ENCODE results near the gene RLN2. TPM values are rescaled to one million over a fixed set of nuclear protein-coding genes. Genes with fewer than 3 reads are reported as not detected.

RLN2 gene
- total RNA-seq, 1 donor from 2014 or later, result not detected

DNA sequence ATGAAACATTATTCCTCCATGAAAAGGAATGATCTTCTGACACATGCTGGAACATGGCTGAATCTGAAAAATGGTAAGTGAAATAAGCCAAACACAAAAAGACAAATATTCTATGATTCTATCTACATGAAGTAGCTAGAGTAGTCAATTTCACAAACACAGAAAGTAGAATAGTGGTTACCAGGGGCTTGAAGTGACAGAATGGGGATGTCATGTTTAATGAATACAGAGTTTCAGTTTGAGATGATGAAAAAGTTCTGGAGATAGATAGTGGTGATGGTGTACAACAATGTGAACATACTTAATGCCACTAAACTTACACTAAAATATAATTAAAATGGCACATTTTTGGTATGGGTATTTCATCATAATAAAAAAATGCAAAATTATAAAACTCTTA, 18.3 kb downstream of the RLN2 start:
- Mint-ChIP-seq H3K4me3 (ENCODE audit: unreplicated experiment) (no peak overlapping the region), H3K36me3 (ENCODE audit: unreplicated experiment) (no peaks in the 10 kb centered on the region), H3K27ac (ENCODE audit: unreplicated experiment) (no peak overlapping the region), H3K4me1 (ENCODE audit: unreplicated experiment) (no peaks in the 10 kb centered on the region), H3K9me3 (ENCODE audit: unreplicated experiment) (peaks cover 3% of the 10 kb centered on the region), H3K27me3 (ENCODE audit: unreplicated experiment) (peaks cover 38% of the 10 kb centered on the region)
- TF ChIP-seq, protein P1, sequence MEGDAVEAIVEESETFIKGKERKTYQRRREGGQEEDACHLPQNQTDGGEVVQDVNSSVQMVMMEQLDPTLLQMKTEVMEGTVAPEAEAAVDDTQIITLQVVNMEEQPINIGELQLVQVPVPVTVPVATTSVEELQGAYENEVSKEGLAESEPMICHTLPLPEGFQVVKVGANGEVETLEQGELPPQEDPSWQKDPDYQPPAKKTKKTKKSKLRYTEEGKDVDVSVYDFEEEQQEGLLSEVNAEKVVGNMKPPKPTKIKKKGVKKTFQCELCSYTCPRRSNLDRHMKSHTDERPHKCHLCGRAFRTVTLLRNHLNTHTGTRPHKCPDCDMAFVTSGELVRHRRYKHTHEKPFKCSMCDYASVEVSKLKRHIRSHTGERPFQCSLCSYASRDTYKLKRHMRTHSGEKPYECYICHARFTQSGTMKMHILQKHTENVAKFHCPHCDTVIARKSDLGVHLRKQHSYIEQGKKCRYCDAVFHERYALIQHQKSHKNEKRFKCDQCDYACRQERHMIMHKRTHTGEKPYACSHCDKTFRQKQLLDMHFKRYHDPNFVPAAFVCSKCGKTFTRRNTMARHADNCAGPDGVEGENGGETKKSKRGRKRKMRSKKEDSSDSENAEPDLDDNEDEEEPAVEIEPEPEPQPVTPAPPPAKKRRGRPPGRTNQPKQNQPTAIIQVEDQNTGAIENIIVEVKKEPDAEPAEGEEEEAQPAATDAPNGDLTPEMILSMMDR (IDR thresholded peaks at IDR 0.05), result no peak
- DNase-seq (ENCODE audit: extremely low spot score, unreplicated experiment), result no peak

DNA sequence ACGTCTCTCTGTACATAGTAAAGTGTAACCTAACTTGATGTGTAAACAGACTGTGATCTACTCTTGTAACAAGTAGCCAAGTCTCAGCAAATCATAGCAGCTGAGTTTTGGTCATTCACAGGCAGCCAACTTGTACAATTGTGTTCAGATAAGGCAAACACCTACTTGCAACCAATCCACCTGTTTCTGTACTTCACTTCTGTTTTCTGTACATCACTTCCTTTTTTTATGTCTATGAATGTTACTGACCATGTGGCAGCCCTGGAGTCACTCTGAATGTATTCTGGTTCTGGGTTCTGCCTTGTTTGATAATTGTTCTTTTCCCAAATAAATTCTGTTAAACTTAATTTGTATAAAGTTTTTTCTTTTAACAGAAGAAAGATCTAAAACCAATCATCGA, 26.0 kb downstream of the RLN2 start:
- Mint-ChIP-seq H3K4me3 (ENCODE audit: unreplicated experiment) (no peak overlapping the region), H3K27ac (ENCODE audit: unreplicated experiment) (no peak overlapping the region), H3K36me3 (ENCODE audit: unreplicated experiment) (no peaks in the 10 kb centered on the region), H3K9me3 (ENCODE audit: unreplicated experiment) (peaks cover 6% of the 10 kb centered on the region), H3K27me3 (ENCODE audit: unreplicated experiment) (peaks cover 6% of the 10 kb centered on the region), H3K4me1 (ENCODE audit: unreplicated experiment) (no peaks in the 10 kb centered on the region)
- no peak for DNase-seq (ENCODE audit: extremely low spot score, unreplicated experiment)
- TF ChIP-seq, protein P1 (IDR thresholded peaks at IDR 0.05), result no peak

DNA sequence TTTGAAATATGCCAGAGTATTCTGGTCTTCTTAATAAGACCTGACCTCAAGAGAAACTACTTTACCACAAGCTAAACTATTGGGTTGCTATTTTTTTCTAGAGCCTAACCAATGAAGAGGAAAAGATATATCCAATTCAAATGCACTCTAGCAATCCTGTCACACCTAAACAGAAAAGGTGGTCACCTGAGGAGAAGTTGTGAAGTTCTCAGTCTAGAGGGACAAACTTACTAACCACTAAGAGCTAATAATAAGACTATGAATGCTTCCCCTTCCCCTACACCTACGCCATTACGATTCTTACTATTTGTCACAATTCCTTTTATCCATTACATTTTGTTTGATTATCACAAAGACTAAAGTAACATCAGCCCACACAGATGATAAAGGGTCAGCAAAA, 29.7 kb downstream of the RLN2 start:
- H3K36me3 Mint-ChIP-seq (ENCODE audit: unreplicated experiment), result no peaks in the 10 kb centered on the region
- TF ChIP-seq, protein P1 (IDR thresholded peaks at IDR 0.05), result no peak
- peaks cover 6% of the 10 kb centered on the region for H3K9me3 Mint-ChIP-seq (ENCODE audit: unreplicated experiment)
- no peak for DNase-seq (ENCODE audit: extremely low spot score, unreplicated experiment)
- H3K4me3 Mint-ChIP-seq (ENCODE audit: unreplicated experiment), result no peak overlapping the region
- H3K27me3 Mint-ChIP-seq (ENCODE audit: unreplicated experiment), result no peaks in the 10 kb centered on the region
- no peaks in the 10 kb centered on the region for H3K4me1 Mint-ChIP-seq (ENCODE audit: unreplicated experiment)
- no peak overlapping the region for H3K27ac Mint-ChIP-seq (ENCODE audit: unreplicated experiment)

DNA sequence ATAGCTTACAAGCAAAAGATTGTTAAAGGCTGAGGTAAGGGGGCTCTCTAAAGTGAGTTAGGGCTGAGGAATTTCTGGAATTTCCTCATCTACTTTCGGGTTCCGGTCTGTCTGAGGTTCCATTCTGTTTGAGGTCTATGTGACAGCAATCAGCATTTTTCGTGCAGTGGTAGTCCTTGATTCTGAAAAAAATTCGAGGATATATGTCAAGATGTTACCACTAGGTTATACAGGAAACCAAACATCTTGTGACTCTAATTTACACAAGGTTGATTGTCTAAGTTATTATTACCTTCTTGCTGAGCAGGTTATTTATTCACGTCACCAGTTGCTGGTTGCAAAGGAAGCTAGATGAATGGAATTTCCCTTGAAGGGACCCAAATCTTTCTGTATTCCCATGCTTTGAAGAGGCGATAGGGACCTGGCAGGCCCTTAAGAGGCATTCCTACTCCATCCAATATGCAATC, 35.2 kb downstream of the RLN2 start:
- no peaks in the 10 kb centered on the region for H3K27me3 Mint-ChIP-seq (ENCODE audit: unreplicated experiment)
- H3K27ac Mint-ChIP-seq (ENCODE audit: unreplicated experiment), result peak overlapping the region; percentile 40
- peaks cover 10% of the 10 kb centered on the region for H3K4me1 Mint-ChIP-seq (ENCODE audit: unreplicated experiment)
- H3K36me3 Mint-ChIP-seq (ENCODE audit: unreplicated experiment), result no peaks in the 10 kb centered on the region
- H3K4me3 Mint-ChIP-seq (ENCODE audit: unreplicated experiment), result no peak overlapping the region
- TF ChIP-seq, protein P1 (IDR thresholded peaks at IDR 0.05), result no peak
- DNase-seq (ENCODE audit: extremely low spot score, unreplicated experiment), result no peak
- H3K9me3 Mint-ChIP-seq (ENCODE audit: unreplicated experiment), result no peaks in the 10 kb centered on the region

DNA sequence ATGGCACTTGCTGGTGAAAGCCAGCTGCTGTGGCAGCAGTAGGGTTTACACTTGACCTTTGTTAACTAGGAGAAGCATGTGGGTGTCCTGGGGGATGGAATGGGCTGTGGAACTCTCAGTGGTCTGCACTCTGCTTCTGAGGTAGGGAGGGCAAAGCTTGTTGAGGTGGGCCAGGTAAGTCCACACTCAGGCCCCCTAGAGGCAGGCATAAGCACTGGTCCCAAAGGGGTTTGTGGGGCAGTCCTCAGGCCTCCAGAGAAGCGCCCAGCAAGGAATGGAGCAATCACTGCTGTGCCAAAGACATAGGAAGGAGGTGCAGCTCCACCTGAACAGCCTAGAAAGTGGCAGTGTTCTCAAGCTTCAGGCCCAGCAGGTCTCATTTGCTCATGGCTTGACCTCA, 38.6 kb downstream of the RLN2 start:
- Mint-ChIP-seq H3K4me1 (ENCODE audit: unreplicated experiment) (peaks cover 13% of the 10 kb centered on the region), H3K36me3 (ENCODE audit: unreplicated experiment) (no peaks in the 10 kb centered on the region), H3K4me3 (ENCODE audit: unreplicated experiment) (no peak overlapping the region), H3K27ac (ENCODE audit: unreplicated experiment) (no peak overlapping the region), H3K9me3 (ENCODE audit: unreplicated experiment) (no peaks in the 10 kb centered on the region), H3K27me3 (ENCODE audit: unreplicated experiment) (no peaks in the 10 kb centered on the region)
- no peak for DNase-seq (ENCODE audit: extremely low spot score, unreplicated experiment)
- TF ChIP-seq, protein P1 (IDR thresholded peaks at IDR 0.05), result no peak

Measured in osteocyte (in vitro differentiated cells).